ENCODE measurements around the gene ZNF423. TPM values are rescaled to one million over a fixed set of nuclear protein-coding genes. Genes with fewer than 3 reads are reported as not detected.

ZNF423 gene
- total and polyA plus RNA-seq, 2 experiments from 2014 or later, result 0.43 to 0.49 TPM

DNA sequence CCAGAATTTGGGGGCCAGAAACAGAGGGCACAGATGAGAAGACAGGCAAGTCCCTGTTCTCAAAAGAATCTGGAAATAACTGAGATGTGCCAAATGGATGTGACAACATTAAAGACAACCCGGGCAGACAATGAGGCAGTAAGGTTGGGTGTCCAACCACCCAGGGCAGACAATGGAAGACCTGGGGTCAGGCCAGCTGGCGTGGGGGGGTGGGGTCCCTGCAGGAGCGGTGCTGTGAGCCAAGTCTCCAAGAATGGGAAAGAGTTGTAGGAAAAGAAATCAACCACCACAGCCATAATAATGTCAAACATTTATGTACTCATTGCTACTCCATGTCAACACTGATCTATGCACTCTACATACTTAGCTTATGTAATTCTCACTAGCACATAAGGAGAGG, 279.0 kb downstream of the ZNF423 start:
- Histone ChIP-seq H3K9me2 (ENCODE audit: insufficient read depth) (no peaks in the 10 kb centered on the region), H3K36me3 (ENCODE audit: low read depth) (no peaks in the 10 kb centered on the region), H3K4me2 (ENCODE audit: unreplicated experiment) (no peak overlapping the region), H2AFZ (no peak overlapping the region), H3F3A (ENCODE audit: insufficient read depth) (no peaks in the 10 kb centered on the region), H3K4me1 (ENCODE audit: insufficient read depth) (no peaks in the 10 kb centered on the region), H3K9me3 (ENCODE audit: low read depth) (no peaks in the 10 kb centered on the region), H3K79me2 (ENCODE audit: insufficient read depth) (no peaks in the 10 kb centered on the region), H3K9ac (no peak overlapping the region), H3K4me3 (no peak overlapping the region), H3K27me3 (replicated peaks; ENCODE audit: insufficient read depth) (no peaks in the 10 kb centered on the region), H4K20me1 (ENCODE audit: insufficient read depth) (no peaks in the 10 kb centered on the region), H3K27ac (no peak overlapping the region)
- DNase-seq, result no peak
- in situ Hi-C loops (cut with MboI), result no loop called here
- TF ChIP-seq EZH2phosphoT487 (IDR thresholded peaks at IDR 0.05; ENCODE audit: insufficient read depth, low read depth) (no peak), EZH2 (IDR thresholded peaks at IDR 0.05; ENCODE audit: insufficient read depth, poor library complexity, severe bottlenecking) (no peak)
- 38 to 42% methylated on average over 3 of the region's 3 CpGs for WGBS, 2 experiments (ENCODE audit: low coverage in 1 of 2, low lambda C conversion rate in 2 of 2, missing lambda C conversion rate in 2 of 2)

DNA sequence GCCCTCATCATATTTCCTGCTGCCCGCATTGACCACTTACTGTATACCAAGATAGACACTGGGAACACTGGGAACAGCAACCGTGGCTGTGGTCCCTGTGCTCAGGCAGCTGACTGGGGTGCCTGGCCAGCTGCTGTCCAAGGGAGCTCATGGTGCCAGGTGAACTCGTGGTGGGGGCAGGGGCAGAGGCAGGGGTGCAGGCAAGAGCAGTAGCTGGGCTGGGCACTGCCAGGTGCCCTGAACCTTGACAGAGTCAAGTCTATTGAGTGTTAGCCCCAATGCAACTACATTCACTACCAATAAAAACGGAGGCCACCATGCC, 279.8 kb downstream of the ZNF423 start:
- Histone ChIP-seq H3F3A (ENCODE audit: insufficient read depth) (no peaks in the 10 kb centered on the region), H3K27ac (no peak overlapping the region), H3K79me2 (ENCODE audit: insufficient read depth) (no peaks in the 10 kb centered on the region), H3K27me3 (replicated peaks; ENCODE audit: insufficient read depth) (no peaks in the 10 kb centered on the region), H3K4me1 (ENCODE audit: insufficient read depth) (no peaks in the 10 kb centered on the region), H4K20me1 (ENCODE audit: insufficient read depth) (no peaks in the 10 kb centered on the region), H3K36me3 (ENCODE audit: low read depth) (no peaks in the 10 kb centered on the region), H3K9me3 (ENCODE audit: low read depth) (no peaks in the 10 kb centered on the region), H3K4me3 (no peak overlapping the region), H2AFZ (no peak overlapping the region), H3K4me2 (ENCODE audit: unreplicated experiment) (no peak overlapping the region), H3K9ac (no peak overlapping the region), H3K9me2 (ENCODE audit: insufficient read depth) (no peaks in the 10 kb centered on the region)
- WGBS, 2 experiments (ENCODE audit: low coverage in 1 of 2, low lambda C conversion rate in 2 of 2, missing lambda C conversion rate in 2 of 2), result 41 to 50% methylated on average over 4 of the region's 4 CpGs
- TF ChIP-seq EZH2 (IDR thresholded peaks at IDR 0.05; ENCODE audit: insufficient read depth, poor library complexity, severe bottlenecking), result no peak
- no peak for TF ChIP-seq EZH2phosphoT487 (IDR thresholded peaks at IDR 0.05; ENCODE audit: insufficient read depth, low read depth)
- DNase-seq, result no peak
- in situ Hi-C loops (cut with MboI), result no loop called here

DNA sequence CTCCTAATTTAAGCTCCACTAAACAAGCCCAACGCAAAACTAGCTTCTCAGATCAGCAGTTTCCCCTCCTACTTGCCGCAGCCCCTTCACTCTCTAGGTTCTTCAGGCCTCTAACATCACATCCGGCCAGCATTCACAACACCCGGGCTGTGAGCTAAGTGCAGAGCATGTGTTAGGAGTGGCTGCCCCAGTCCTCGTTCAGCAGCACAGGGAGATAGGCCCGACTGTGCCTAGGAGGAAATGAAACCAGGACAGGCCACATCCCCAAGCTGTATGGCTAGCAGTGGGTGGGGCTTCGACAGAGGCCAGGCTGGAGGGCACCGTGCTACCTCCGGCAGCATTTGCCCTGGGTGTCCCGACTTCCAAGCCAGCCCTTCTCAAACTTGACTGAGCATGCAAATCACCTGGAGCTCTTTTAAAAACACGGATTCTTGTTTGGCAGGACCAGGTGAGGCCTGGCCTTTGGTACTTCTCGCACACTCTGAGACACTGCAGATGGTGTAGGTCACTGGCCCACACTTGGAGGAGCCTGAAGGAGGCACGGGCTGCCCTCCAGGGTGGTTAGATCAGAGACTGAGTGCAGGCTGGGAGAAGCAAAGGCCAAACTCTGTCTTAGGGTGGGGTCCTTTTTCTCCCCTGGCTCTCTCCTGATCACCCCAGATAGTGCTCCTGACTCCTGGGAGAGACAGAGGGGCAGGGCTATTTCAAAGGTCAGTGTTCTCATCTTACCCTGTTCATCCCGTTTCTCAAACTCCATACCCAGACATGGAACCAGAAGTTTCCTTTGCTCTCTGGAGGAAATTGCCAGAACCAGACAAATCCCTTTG, 280.4 kb downstream of the ZNF423 start:
- H4K20me1 ChIP-seq (ENCODE audit: insufficient read depth), result no peaks in the 10 kb centered on the region
- no peak for DNase-seq
- no peaks in the 10 kb centered on the region for H3K9me2 ChIP-seq (ENCODE audit: insufficient read depth)
- no peaks in the 10 kb centered on the region for H3K4me1 ChIP-seq (ENCODE audit: insufficient read depth)
- TF ChIP-seq EZH2phosphoT487 (IDR thresholded peaks at IDR 0.05; ENCODE audit: insufficient read depth, low read depth) (no peak), EZH2 (IDR thresholded peaks at IDR 0.05; ENCODE audit: insufficient read depth, poor library complexity, severe bottlenecking) (no peak)
- WGBS, 2 experiments (ENCODE audit: low coverage in 1 of 2, low lambda C conversion rate in 2 of 2, missing lambda C conversion rate in 2 of 2), result 55 to 56% methylated on average over 14 of the region's 14 CpGs
- H3K4me2 ChIP-seq (ENCODE audit: unreplicated experiment), result no peak overlapping the region
- no peaks in the 10 kb centered on the region for H3K36me3 ChIP-seq (ENCODE audit: low read depth)
- no peak overlapping the region for H3K27ac ChIP-seq
- no peaks in the 10 kb centered on the region for H3K27me3 ChIP-seq (replicated peaks; ENCODE audit: insufficient read depth)
- in situ Hi-C loops (cut with MboI), result no loop called here
- H3K79me2 ChIP-seq (ENCODE audit: insufficient read depth), result no peaks in the 10 kb centered on the region
- H3K4me3 ChIP-seq, result no peak overlapping the region
- no peaks in the 10 kb centered on the region for H3F3A ChIP-seq (ENCODE audit: insufficient read depth)
- no peak overlapping the region for H2AFZ ChIP-seq
- H3K9ac ChIP-seq, result no peak overlapping the region
- no peaks in the 10 kb centered on the region for H3K9me3 ChIP-seq (ENCODE audit: low read depth)

DNA sequence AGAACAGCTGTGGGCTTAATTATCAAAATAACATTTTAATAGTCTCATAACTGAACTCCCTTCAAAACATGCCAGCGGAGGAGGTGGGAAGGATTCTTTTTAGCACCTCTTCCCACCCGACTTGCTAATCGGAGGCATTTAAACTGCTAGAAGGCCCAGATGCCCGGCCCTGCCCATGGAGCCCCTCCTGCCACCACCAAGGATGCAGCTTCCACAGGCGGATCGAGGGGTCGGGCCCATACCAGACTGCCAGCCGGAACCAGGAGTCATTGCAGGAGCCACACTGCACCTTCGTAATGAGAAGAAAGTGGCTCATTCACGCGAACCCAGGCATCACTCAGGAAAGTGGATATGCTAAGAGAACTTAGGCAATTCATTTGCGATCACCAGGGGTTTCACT, 281.1 kb downstream of the ZNF423 start:
- H3K4me3 ChIP-seq, result no peak overlapping the region
- TF ChIP-seq EZH2phosphoT487 (IDR thresholded peaks at IDR 0.05; ENCODE audit: insufficient read depth, low read depth) (no peak), EZH2 (IDR thresholded peaks at IDR 0.05; ENCODE audit: insufficient read depth, poor library complexity, severe bottlenecking) (no peak)
- H3F3A ChIP-seq (ENCODE audit: insufficient read depth), result no peaks in the 10 kb centered on the region
- H2AFZ ChIP-seq, result no peak overlapping the region
- no peaks in the 10 kb centered on the region for H4K20me1 ChIP-seq (ENCODE audit: insufficient read depth)
- in situ Hi-C loops (cut with MboI), result no loop called here
- no peak overlapping the region for H3K27ac ChIP-seq
- H3K36me3 ChIP-seq (ENCODE audit: low read depth), result no peaks in the 10 kb centered on the region
- H3K9me2 ChIP-seq (ENCODE audit: insufficient read depth), result no peaks in the 10 kb centered on the region
- H3K4me1 ChIP-seq (ENCODE audit: insufficient read depth), result no peaks in the 10 kb centered on the region
- no peak for DNase-seq
- no peak overlapping the region for H3K9ac ChIP-seq
- no peaks in the 10 kb centered on the region for H3K9me3 ChIP-seq (ENCODE audit: low read depth)
- no peaks in the 10 kb centered on the region for H3K27me3 ChIP-seq (replicated peaks; ENCODE audit: insufficient read depth)
- no peak overlapping the region for H3K4me2 ChIP-seq (ENCODE audit: unreplicated experiment)
- 75 to 81% methylated on average over 12 of the region's 12 CpGs for WGBS, 2 experiments (ENCODE audit: low coverage in 1 of 2, low lambda C conversion rate in 2 of 2, missing lambda C conversion rate in 2 of 2)
- H3K79me2 ChIP-seq (ENCODE audit: insufficient read depth), result no peaks in the 10 kb centered on the region

Data from GM23248 (cell line).